ENCODE measurements around the gene PDLIM1. TPM values are rescaled to one million over a fixed set of nuclear protein-coding genes. Genes with fewer than 3 reads are reported as not detected.

PDLIM1 gene
- total RNA-seq, 1 experiment from 2014 or later, result 98.1 TPM

GRCh38 chr10:95324436-95325268 lies 33.8 kb upstream of the PDLIM1 start:
- TF ChIP-seq CTCF (IDR thresholded peaks at IDR 0.05; ENCODE audit: unreplicated experiment), result no peak
- no peak for DNase-seq (ENCODE audit: unreplicated experiment)
- Mint-ChIP-seq H3K27ac (ENCODE audit: low read depth, unreplicated experiment) (no peak overlapping the region), H3K36me3 (ENCODE audit: insufficient read depth, unreplicated experiment) (no peaks in the 10 kb centered on the region), H3K9me3 (ENCODE audit: unreplicated experiment) (no peaks in the 10 kb centered on the region), H3K4me1 (ENCODE audit: insufficient read depth, unreplicated experiment) (peaks cover 5% of the 10 kb centered on the region), H3K27me3 (ENCODE audit: insufficient read depth, unreplicated experiment) (peaks cover 10% of the 10 kb centered on the region), H3K4me3 (ENCODE audit: unreplicated experiment) (no peak overlapping the region)
- intact Hi-C loops (cut with micrococcal nuclease), result no loop called here
- ChIA-PET CTCF (no interaction called here), POLR2A (no interaction called here)
- no TSS peak for BruUV-seq (replicated peaks)

GRCh38 chr10:95321554-95322301 lies 30.9 kb upstream of the PDLIM1 start:
- ChIA-PET POLR2A (interaction anchor here (1.0 kb wide), 1 partner anchor 31 kb away, joined by 3 read pairs; no protein-coding TSS in a partner anchor), CTCF (interaction anchor here (0.8 kb wide), 1 partner anchor 78 kb away, joined by 3 read pairs; no protein-coding TSS in a partner anchor)
- peaks cover 10% of the 10 kb centered on the region for H3K27me3 Mint-ChIP-seq (ENCODE audit: insufficient read depth, unreplicated experiment)
- TF ChIP-seq CTCF (IDR thresholded peaks at IDR 0.05; ENCODE audit: unreplicated experiment), result no peak
- H3K4me1 Mint-ChIP-seq (ENCODE audit: insufficient read depth, unreplicated experiment), result no peaks in the 10 kb centered on the region
- H3K4me3 Mint-ChIP-seq (ENCODE audit: unreplicated experiment), result no peak overlapping the region
- intact Hi-C loops (cut with micrococcal nuclease), result no loop called here
- H3K9me3 Mint-ChIP-seq (ENCODE audit: unreplicated experiment), result no peaks in the 10 kb centered on the region
- BruUV-seq (replicated peaks), result no TSS peak
- H3K27ac Mint-ChIP-seq (ENCODE audit: low read depth, unreplicated experiment), result no peak overlapping the region
- no peaks in the 10 kb centered on the region for H3K36me3 Mint-ChIP-seq (ENCODE audit: insufficient read depth, unreplicated experiment)
- no peak for DNase-seq (ENCODE audit: unreplicated experiment)

GRCh38 chr10:95319239-95319638 lies 28.4 kb upstream of the PDLIM1 start:
- no peak for TF ChIP-seq CTCF (IDR thresholded peaks at IDR 0.05; ENCODE audit: unreplicated experiment)
- ChIA-PET CTCF (no interaction called here), POLR2A (interaction anchor here (0.6 to 0.7 kb wide), 3 partner anchors 32 to 123 kb away, joined by 3 to 4 read pairs (median 3); no protein-coding TSS in a partner anchor)
- no peaks in the 10 kb centered on the region for H3K4me1 Mint-ChIP-seq (ENCODE audit: insufficient read depth, unreplicated experiment)
- BruUV-seq (replicated peaks), result no TSS peak
- no peaks in the 10 kb centered on the region for H3K36me3 Mint-ChIP-seq (ENCODE audit: insufficient read depth, unreplicated experiment)
- no peaks in the 10 kb centered on the region for H3K9me3 Mint-ChIP-seq (ENCODE audit: unreplicated experiment)
- no peak overlapping the region for H3K4me3 Mint-ChIP-seq (ENCODE audit: unreplicated experiment)
- H3K27ac Mint-ChIP-seq (ENCODE audit: low read depth, unreplicated experiment), result no peak overlapping the region
- H3K27me3 Mint-ChIP-seq (ENCODE audit: insufficient read depth, unreplicated experiment), result peaks cover 10% of the 10 kb centered on the region
- intact Hi-C loops (cut with micrococcal nuclease), result no loop called here
- DNase-seq (ENCODE audit: unreplicated experiment), result no peak

- Mint-ChIP-seq H3K27ac (ENCODE audit: low read depth, unreplicated experiment) (no peak overlapping the region), H3K27me3 (ENCODE audit: insufficient read depth, unreplicated experiment) (peaks cover 10% of the 10 kb centered on the region), H3K9me3 (ENCODE audit: unreplicated experiment) (no peaks in the 10 kb centered on the region), H3K36me3 (ENCODE audit: insufficient read depth, unreplicated experiment) (no peaks in the 10 kb centered on the region), H3K4me1 (ENCODE audit: insufficient read depth, unreplicated experiment) (peaks cover 1% of the 10 kb centered on the region), H3K4me3 (ENCODE audit: unreplicated experiment) (no peak overlapping the region)
- DNase-seq (ENCODE audit: unreplicated experiment), result no peak
- POLR2A ChIA-PET, result no interaction called here
- intact Hi-C loops (cut with micrococcal nuclease), result no loop called here
- CTCF ChIA-PET, result interaction anchor here (0.6 to 1.2 kb wide), 3 partner anchors 12 to 69 kb away, joined by 3 to 5 read pairs (median 5); no protein-coding TSS in a partner anchor
- TF ChIP-seq CTCF (IDR thresholded peaks at IDR 0.05; ENCODE audit: unreplicated experiment), result no peak
- no TSS peak for BruUV-seq (replicated peaks)
These were observed 24.7 kb upstream of the PDLIM1 start for GRCh38 chr10:95315509-95315908.

All from MCF 10A (cell line).